GM19372 (cell line): ENCODE measurements around the gene NCOA3.
"Not testable (repeated sequence)": the region's sequence is repeated elsewhere in the genome, so short reads cannot be mapped to it uniquely, and the experiment has no call there.

Source experiments
- ATAC-seq: cut with Tn5 transposase; IDR thresholded peaks from one replicate; pipeline ENCODE4 v1.9.1; 2021; ENCODE audit warnings: mild to moderate bottlenecking, low read depth, moderate library complexity; ENCODE audit not compliant: unreplicated experiment

The NCOA3 gene

DNA sequence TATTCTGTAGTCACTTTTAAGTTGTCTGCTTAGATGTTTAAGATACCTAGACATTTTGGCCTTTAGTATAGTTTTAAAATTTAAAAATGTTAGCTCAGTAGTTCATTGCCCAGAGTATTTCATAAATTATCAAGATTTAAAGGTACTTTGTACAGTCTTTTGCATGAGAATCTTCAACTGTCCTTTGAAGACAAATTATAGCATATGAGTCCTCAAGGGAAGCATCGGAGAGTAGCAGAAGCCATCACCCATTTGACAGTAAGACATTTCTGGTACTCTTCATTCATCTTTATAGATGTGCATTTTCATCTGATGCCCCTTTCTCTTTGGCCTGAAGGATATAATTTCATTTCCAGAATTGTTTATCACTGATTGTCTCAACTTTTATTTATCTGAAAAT lies 89.5 kb downstream of the NCOA3 start:
- no peak for ATAC-seq

DNA sequence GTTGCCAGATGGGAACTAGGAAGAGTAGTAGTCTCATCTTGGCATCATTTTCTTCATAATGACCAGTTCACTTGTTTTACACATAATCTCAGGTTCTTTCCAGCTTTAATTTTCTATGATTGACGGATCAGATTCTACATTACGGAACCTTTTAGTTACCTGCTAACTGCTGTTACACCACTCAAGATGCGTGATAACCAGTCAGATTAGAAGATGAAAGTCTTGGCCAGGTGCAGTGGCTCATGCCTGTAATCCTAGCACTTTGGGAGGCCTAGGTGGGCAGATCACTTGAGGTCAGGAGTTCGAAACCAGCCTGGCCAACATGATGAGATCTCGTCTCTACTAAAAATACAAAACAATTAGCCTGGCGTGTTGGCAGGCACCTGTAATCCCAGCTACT lies 92.5 kb downstream of the NCOA3 start:
- no peak for ATAC-seq

DNA sequence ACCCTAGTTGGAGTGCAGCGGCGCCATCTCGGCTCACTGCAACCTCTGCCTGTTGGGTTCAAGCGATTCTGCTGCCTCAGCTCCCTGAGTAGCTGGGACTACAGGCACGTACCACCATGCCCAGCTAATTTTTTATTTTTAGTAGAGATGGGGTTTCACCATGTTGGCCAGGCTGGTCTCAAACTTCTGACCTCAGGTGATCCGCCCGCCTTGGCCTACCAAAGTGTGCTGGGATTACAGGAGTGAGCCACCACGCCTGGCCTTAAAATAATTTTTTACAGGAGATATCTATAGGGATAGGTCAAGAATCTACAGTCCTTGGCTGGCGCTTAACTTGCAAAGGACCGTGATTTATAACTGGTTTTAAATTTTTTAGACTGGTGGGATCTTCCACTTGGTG lies 93.5 kb downstream of the NCOA3 start:
- ATAC-seq = not testable (repeated sequence)

- ATAC-seq = no peak
These were observed 94.4 kb downstream of the NCOA3 start for GRCh38 chr20:47596003-47596571.

- no peak for ATAC-seq
These were observed 95.4 kb downstream of the NCOA3 start for GRCh38 chr20:47597090-47597489.

DNA sequence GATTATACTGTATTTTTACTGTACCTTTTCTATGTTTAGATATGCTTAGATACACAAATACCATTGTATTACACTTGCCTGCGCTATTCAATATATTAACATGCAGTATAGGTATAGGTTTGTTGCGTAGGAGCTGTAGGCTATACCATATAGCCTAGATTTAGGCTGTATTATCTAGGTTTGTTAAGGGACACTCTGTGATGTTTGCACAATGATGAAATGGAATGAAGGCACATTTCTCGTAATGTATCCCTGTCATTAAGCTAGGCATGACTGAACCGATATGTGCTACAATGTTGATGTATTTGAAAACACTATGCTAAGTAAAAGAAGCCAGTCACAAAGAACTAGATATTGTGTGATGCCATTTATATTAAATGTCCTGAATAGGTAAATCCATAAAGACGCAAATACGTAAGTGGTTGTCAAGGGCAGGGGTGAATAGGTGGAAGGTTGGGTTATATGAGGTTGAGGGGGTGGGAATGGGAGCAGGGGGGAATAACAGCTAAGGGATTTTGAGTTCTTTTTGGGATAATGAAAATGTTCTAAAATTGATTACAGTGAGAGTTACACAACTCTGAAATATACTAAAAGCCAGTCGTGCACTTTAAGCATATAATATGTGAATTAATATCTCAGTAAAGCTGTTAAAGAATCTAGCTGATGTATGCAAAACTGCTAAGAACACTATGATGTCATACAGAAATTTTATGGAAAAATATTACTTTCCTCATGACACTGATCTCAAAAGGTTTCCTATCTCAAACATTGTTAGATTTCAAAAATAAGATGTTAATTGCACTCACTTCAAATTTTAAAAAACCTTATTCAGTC lies 97.4 kb downstream of the NCOA3 start:
- ATAC-seq = no peak

DNA sequence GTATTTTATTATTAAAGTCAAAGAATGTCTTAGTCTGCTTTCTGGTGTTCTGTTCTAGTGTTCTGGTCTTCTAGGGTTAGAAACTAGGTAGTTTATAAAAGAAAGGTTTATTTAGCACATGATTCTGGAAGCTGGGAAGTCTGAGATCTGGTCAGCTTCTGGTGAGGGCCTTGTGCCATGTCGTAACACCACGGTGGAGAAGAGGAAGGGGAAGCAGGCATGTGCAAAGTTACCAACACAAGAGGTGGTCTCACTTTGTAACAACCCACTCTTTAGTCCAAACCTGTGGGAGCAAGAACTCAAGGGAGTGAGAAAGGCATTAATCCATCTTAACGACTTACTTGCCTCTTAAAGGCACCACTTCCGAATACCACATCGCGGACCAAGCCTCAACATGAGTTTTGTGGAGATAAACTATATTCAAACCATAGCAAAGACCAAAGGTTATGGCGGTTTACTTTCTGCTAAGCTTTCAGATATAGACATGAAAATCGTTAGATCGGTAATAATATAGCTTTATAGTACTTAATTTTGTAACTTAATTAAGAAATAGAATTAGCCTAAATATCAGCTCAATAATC lies 99.4 kb downstream of the NCOA3 start:
- ATAC-seq = no peak

- no peak for ATAC-seq
These were observed 101.6 kb downstream of the NCOA3 start for GRCh38 chr20:47603260-47603659.

- ATAC-seq = no peak
These were observed 104.2 kb downstream of the NCOA3 start for GRCh38 chr20:47605673-47606413.

- ATAC-seq = no peak
These were observed 104.8 kb downstream of the NCOA3 start for GRCh38 chr20:47606414-47606982.

GRCh38 chr20:47606983-47607613 lies 105.4 kb downstream of the NCOA3 start:
- no peak for ATAC-seq

- no peak for ATAC-seq
These were observed 107.3 kb downstream of the NCOA3 start for GRCh38 chr20:47609001-47609400.

DNA sequence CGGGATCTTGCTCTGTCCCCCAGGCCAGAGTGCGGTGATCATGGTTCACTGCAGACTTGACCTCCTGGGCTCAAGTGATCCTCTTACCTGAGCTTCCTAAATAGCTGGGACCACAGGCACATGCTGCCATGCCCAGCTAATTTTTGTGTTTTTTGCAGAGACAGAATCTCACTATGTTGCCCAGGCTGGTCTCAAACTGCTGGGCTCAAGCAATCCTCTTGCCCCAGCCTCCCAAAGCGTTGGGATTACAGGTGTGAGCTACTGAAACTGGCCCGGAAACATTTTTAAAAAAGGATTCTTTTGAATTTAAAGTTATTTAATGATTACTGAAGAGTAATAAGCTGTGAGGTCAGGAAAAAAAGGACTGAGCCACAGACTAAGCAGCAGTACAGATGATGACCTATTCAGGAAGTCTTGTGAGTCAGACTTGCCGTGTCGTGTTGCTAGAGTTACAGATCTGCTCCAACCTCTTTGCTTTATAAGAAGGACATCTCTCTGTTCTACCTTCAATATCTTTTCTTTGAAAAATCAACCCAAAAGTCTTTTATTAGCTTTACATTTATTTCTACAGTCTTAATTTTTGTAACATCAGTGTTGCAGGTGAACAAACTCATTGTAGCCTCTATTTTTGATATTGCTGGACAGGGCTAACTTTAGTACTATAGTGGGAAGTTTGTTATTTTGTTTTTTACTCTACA lies 108.7 kb downstream of the NCOA3 start:
- no peak for ATAC-seq

GRCh38 chr20:47610945-47611250 lies 109.2 kb downstream of the NCOA3 start:
- ATAC-seq = no peak

DNA sequence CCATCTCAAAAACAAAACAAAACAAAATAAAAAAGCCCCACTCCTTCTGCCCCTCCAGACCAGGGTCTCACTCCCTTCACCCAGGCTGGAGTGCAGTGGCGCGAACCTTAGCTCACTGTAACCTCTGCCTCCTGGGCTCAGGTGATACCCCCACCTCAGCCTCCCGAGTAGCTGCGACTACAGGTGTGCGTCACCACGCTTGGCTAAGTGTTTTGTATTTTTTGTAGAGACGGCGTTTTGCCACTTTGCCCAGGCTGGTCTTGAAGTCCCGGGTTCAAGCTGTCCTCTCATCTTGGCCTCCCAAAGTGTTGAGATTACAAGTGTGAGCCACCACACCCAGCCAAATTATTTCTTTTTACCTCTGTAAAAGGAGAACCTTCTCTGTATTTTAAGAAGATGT lies 110.1 kb downstream of the NCOA3 start:
- ATAC-seq = no peak

- no peak for ATAC-seq
These were observed 111.0 kb downstream of the NCOA3 start for GRCh38 chr20:47612670-47613069.

DNA sequence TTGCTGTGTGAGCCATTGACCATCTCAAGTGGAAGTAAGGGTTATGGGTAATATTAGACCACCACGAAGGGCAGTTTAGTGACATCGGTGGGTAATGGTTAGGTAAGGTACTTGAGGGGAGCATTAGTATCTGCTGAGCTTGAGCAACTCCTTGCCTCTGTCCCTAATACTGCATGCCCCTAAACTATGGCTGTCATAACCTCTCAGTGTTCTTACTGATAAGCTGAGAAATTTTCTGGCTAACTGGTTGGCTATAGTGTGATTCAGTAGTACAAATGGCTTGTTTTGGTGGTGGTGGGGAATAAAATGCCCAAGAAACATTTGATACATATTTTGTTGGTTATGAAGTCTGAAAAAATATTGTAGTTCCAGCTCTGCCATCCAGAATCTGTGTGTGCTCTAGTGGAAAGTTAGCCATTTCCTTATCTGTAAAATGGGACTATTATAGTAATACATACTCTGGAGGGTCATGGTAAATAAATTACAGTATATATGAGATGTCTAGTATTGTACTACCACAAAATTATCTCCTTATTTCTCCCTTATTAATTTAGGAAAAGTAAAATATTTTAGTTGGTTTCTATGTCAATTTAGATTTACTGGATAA lies 113.1 kb downstream of the NCOA3 start:
- ATAC-seq = no peak

GRCh38 chr20:47618479-47618878 lies 116.8 kb downstream of the NCOA3 start:
- ATAC-seq = no peak
